HepG2 (cell line): ENCODE measurements around the gene TANGO6. TPM values are rescaled to one million over a fixed set of nuclear protein-coding genes. Genes with fewer than 3 reads are reported as not detected.

ENCODE experiments used
- ARHGAP35 ChIP-seq: sonication (generic); formaldehyde crosslinking; IDR thresholded peaks from 2 replicates; pipeline ENCODE4 v1.9.0; 2022; ENCODE audit warnings: mild to moderate bottlenecking, inconsistent platforms, moderate library complexity, missing genetic modification reagents, borderline replicate concordance
- ASH2L ChIP-seq: fragments of 300-600, 200-600 bp; sonication (generic); IDR thresholded peaks from 2 replicates; pipeline ENCODE4 v1.7.0; 2017; ENCODE audit warnings: low read depth, mild to moderate bottlenecking, moderate library complexity, mixed read lengths, low read length; ENCODE audit not compliant: insufficient read length
- ATF7 ChIP-seq, 2 experiments: fragments of 450-650 bp in 1 of 2; sonication (generic) in 1 of 2; formaldehyde crosslinking in 1 of 2; IDR thresholded peaks; 2 replicates each; pipeline versions ENCODE4 v1.4.0 to v1.6.1; 2016 to 2020; ENCODE audit warnings: antibody characterized with exemption in 1 of 2, mild to moderate bottlenecking in 1 of 2, missing genetic modification reagents in 1 of 2
- CREM ChIP-seq, 2 experiments: sonication (generic) in 1 of 2; formaldehyde crosslinking in 1 of 2; IDR thresholded peaks; 2 replicates each; pipeline versions ENCODE4 v1.4.0 to v1.6.1; 2016 to 2020; ENCODE audit warnings: antibody characterized with exemption in 1 of 2, mild to moderate bottlenecking in 1 of 2, missing genetic modification reagents in 1 of 2
- GZF1 ChIP-seq: sonication (generic); formaldehyde crosslinking; IDR thresholded peaks from 2 replicates; pipeline ENCODE4 v1.5.1; 2020; ENCODE audit warnings: mild to moderate bottlenecking, missing genetic modification reagents
- HCFC1 ChIP-seq: fragments of 150-350 bp; IDR thresholded peaks from 2 replicates; pipeline ENCODE4 v1.6.1; 2014; ENCODE audit warnings: low read depth, low read length
- HDAC2 ChIP-seq: sonication (generic); formaldehyde crosslinking; IDR thresholded peaks from 2 replicates; pipeline ENCODE4 v1.4.0; 2020; ENCODE audit warnings: missing genetic modification reagents
- HNF4G ChIP-seq, 2 experiments: sonication (generic) in 1 of 2; formaldehyde crosslinking in 1 of 2; IDR thresholded peaks; 2 replicates each; pipeline versions ENCODE4 v1.4.0 to v1.6.1; 2011 to 2020; ENCODE audit warnings: borderline replicate concordance in 2 of 2, low read depth in 2 of 2, mild to moderate bottlenecking in 2 of 2, low read length in 1 of 2, missing genetic modification reagents in 1 of 2, moderate library complexity in 1 of 2
- MIER3 ChIP-seq: IDR thresholded peaks from 2 replicates; pipeline ENCODE4 v1.6.1; 2016; ENCODE audit warnings: missing compliant biosample characterization, borderline replicate concordance
- MXD4 ChIP-seq: IDR thresholded peaks from 2 replicates; pipeline ENCODE4 v1.6.1; 2016; ENCODE audit warnings: mild to moderate bottlenecking, missing biosample characterization, missing genetic modification reagents
- MYC ChIP-seq: sonication (generic); formaldehyde crosslinking; IDR thresholded peaks from 2 replicates; pipeline ENCODE4 v1.9.0; 2021; ENCODE audit warnings: missing genetic modification reagents, borderline replicate concordance
- NFE2L2 ChIP-seq: fragments of 150-350 bp; IDR thresholded peaks from 2 replicates; pipeline ENCODE4 v1.6.1; 2014; ENCODE audit warnings: low read length
- PHF20 ChIP-seq: sonication (generic); formaldehyde crosslinking; IDR thresholded peaks from 2 replicates; pipeline ENCODE4 v1.5.0; 2020; ENCODE audit warnings: mild to moderate bottlenecking, missing genetic modification reagents
- PPARG ChIP-seq: conservative IDR thresholded peaks from 2 replicates; pipeline ENCODE4 v1.6.1; 2016; ENCODE audit warnings: missing biosample characterization, missing genetic modification reagents
- PREB ChIP-seq: sonication (generic); formaldehyde crosslinking; IDR thresholded peaks from 2 replicates; pipeline ENCODE4 v1.4.0; 2020; ENCODE audit warnings: missing genetic modification reagents
- SIX1 ChIP-seq: sonication (generic); formaldehyde crosslinking; IDR thresholded peaks from 2 replicates; pipeline ENCODE4 v1.4.0; 2020; ENCODE audit warnings: missing genetic modification reagents, borderline replicate concordance
- TOE1 ChIP-seq: sonication (generic); formaldehyde crosslinking; IDR thresholded peaks from 2 replicates; pipeline ENCODE4 v1.4.0; 2020; ENCODE audit warnings: mild to moderate bottlenecking, missing genetic modification reagents
- U2AF1 ChIP-seq: fragments of 200-400 bp; formaldehyde crosslinking; optimal IDR thresholded peaks from 2 replicates; pipeline ENCODE3; 2017; ENCODE audit warnings: mild to moderate bottlenecking, low read depth, low read length
- ZMYM3 ChIP-seq: sonication (generic); formaldehyde crosslinking; IDR thresholded peaks from 2 replicates; pipeline ENCODE4 v1.5.1; 2020; ENCODE audit warnings: mild to moderate bottlenecking, missing genetic modification reagents
- ZNF207 ChIP-seq: fragments of 450-650 bp; IDR thresholded peaks from 2 replicates; pipeline ENCODE4 v1.6.1; 2016; ENCODE audit warnings: antibody characterized with exemption, borderline replicate concordance
- ZNF30 ChIP-seq: sonication (generic); formaldehyde crosslinking; IDR thresholded peaks from 2 replicates; pipeline ENCODE4 v1.5.0; 2020; ENCODE audit warnings: mild to moderate bottlenecking, missing genetic modification reagents
- ZNF329 ChIP-seq: sonication (generic); formaldehyde crosslinking; IDR thresholded peaks from 2 replicates; pipeline ENCODE4 v1.9.0; 2021; ENCODE audit warnings: low read depth, mild to moderate bottlenecking, missing genetic modification reagents
- ZNF333 ChIP-seq: sonication (generic); formaldehyde crosslinking; IDR thresholded peaks from 2 replicates; pipeline ENCODE4 v1.4.0; 2020; ENCODE audit warnings: mild to moderate bottlenecking, missing genetic modification reagents, borderline replicate concordance
- ZNF383 ChIP-seq: sonication (generic); formaldehyde crosslinking; IDR thresholded peaks from 2 replicates; pipeline ENCODE4 v1.4.0; 2020; ENCODE audit warnings: missing genetic modification reagents, mild to moderate bottlenecking, borderline replicate concordance
- ZNF44 ChIP-seq: sonication (generic); formaldehyde crosslinking; IDR thresholded peaks from 2 replicates; pipeline ENCODE4 v1.5.1; 2020; ENCODE audit warnings: mild to moderate bottlenecking, missing genetic modification reagents
- ZNF547 ChIP-seq: sonication (generic); formaldehyde crosslinking; IDR thresholded peaks from 2 replicates; pipeline ENCODE4 v1.5.1; 2020; ENCODE audit warnings: mild to moderate bottlenecking, missing genetic modification reagents
- ZNF549 ChIP-seq: sonication (generic); formaldehyde crosslinking; IDR thresholded peaks from 2 replicates; pipeline ENCODE4 v1.5.0; 2020; ENCODE audit warnings: missing genetic modification reagents
- ZNF562 ChIP-seq: sonication (generic); formaldehyde crosslinking; IDR thresholded peaks from 2 replicates; pipeline ENCODE4 v1.8.0; 2022; ENCODE audit warnings: missing genetic modification reagents, borderline replicate concordance
- ZNF724P ChIP-seq: sonication (generic); formaldehyde crosslinking; IDR thresholded peaks from 2 replicates; pipeline ENCODE4 v1.8.0; 2022; ENCODE audit warnings: missing genetic modification reagents, borderline replicate concordance
- ZNF740 ChIP-seq: sonication (generic); formaldehyde crosslinking; IDR thresholded peaks from 2 replicates; pipeline ENCODE4 v1.4.0; 2020; ENCODE audit warnings: missing genetic modification reagents
- ZNF773 ChIP-seq: sonication (generic); formaldehyde crosslinking; IDR thresholded peaks from 2 replicates; pipeline ENCODE4 v1.4.0; 2020; ENCODE audit warnings: missing genetic modification reagents, borderline replicate concordance
- polyA plus RNA-seq, 8 experiments: library from polyadenylated mRNA; depleted of rRNA in 3 of 8; stranded (reverse) in 7 of 8; unstranded in 1 of 8; fragments of >200 nt; fragmentation: Illumina TruSeq in 4 of 8; extraction: Trizol in 4 of 8; gene quantifications; 2 replicates each; pipeline versions ENCODE4 v1.2.1 to v1.2.3, GENCODE V29; 2011 to 2016; ENCODE audit warnings: low read depth in 4 of 8, missing spikeins in 1 of 8, mixed read lengths in 1 of 8; ENCODE audit not compliant: insufficient read depth in 1 of 8
- total RNA-seq, 5 experiments: library from RNA; depleted of rRNA; stranded (reverse); fragments of >200 nt; fragmentation: Illumina TruSeq; extraction: Trizol; gene quantifications; 2 replicates each; pipeline ENCODE4 v1.2.3, GENCODE V29; 2016; ENCODE audit warnings: low read depth in 1 of 5

Gene TANGO6
- total and polyA plus RNA-seq, 2 of the 13 experiments (the other 11 are each of a cell fraction or from before 2014, with no cell fraction given), result 7.2 to 13.3 TPM

- no peak for TF ChIP-seq TOE1
- no peak for TF ChIP-seq PHF20 (CRISPR knock-in tag)
- no peak for TF ChIP-seq ZMYM3 (CRISPR knock-in tag)
- no peak for TF ChIP-seq ZNF207
- no peak for TF ChIP-seq ZNF740 (CRISPR knock-in tag)
- TF ChIP-seq PREB, result no peak
- no peak for TF ChIP-seq ZNF333 (CRISPR knock-in tag)
- TF ChIP-seq ZNF383, result no peak
- no peak for TF ChIP-seq ZNF44 (CRISPR knock-in tag)
- no peak for TF ChIP-seq ZNF547 (CRISPR knock-in tag)
- TF ChIP-seq ZNF549 (CRISPR knock-in tag), result no peak
- TF ChIP-seq ZNF724P (CRISPR knock-in tag), result no peak
- no peak for TF ChIP-seq CREM (IDR thresholded peaks at IDR 0.05)
- no peak for TF ChIP-seq CREM (CRISPR knock-in tag; IDR thresholded peaks at IDR 0.05)
- TF ChIP-seq PPARG (CRISPR knock-in tag), result no peak; the same call in 1 of the 2 replicates
- TF ChIP-seq ATF7 (IDR thresholded peaks at IDR 0.05), result no peak
- no peak for TF ChIP-seq ATF7 (CRISPR knock-in tag; IDR thresholded peaks at IDR 0.05)
- peak; percentile 70 for TF ChIP-seq HDAC2
- TF ChIP-seq HNF4G (IDR thresholded peaks at IDR 0.05; ENCODE audit: borderline replicate concordance, low read depth, low read length), result peak; percentile 30; the same call in 1 of the 2 replicates
- no peak for TF ChIP-seq HNF4G (CRISPR knock-in tag; IDR thresholded peaks at IDR 0.05; ENCODE audit: borderline replicate concordance, low read depth)
- no peak for TF ChIP-seq ZNF30 (CRISPR knock-in tag)
- TF ChIP-seq SIX1 (CRISPR knock-in tag), result 0 out of 2 replicates have a peak, but pooled peaks have one; percentile 19
- no peak for TF ChIP-seq HCFC1
- 0 out of 2 replicates have a peak, but pooled peaks have one; percentile 3 for TF ChIP-seq MIER3 (CRISPR knock-in tag)
- no peak for TF ChIP-seq NFE2L2
- no peak for TF ChIP-seq ARHGAP35 (CRISPR knock-in tag)
- TF ChIP-seq ZNF329 (CRISPR knock-in tag), result no peak
- TF ChIP-seq U2AF1, result no peak
- no peak for TF ChIP-seq MYC
- TF ChIP-seq ASH2L, result peak; percentile 93
- TF ChIP-seq ZNF773, result no peak
- no peak for TF ChIP-seq GZF1 (CRISPR knock-in tag)
- TF ChIP-seq ZNF562 (CRISPR knock-in tag), result no peak
- TF ChIP-seq MXD4 (CRISPR knock-in tag), result 0 out of 2 replicates have a peak, but pooled peaks have one; percentile 21
These were observed 30.5 kb downstream of the TANGO6 start (continued) for GRCh38 chr16:68873635-68874471.
